Nephron progenitor cell (in vitro differentiated cells): ENCODE results near the gene TREM1.

ENCODE experiments used
- DNase-seq: peaks from one replicate; pipeline ENCODE4 v3.0.0; 2021
- H3K27ac Mint-ChIP-seq: 2 replicates; pipeline ENCODE4 v1.8.0; 2021; ENCODE audit warnings: mild to moderate bottlenecking, moderate library complexity, mixed read lengths
- H3K27me3 Mint-ChIP-seq: 2 replicates; pipeline ENCODE4 v1.8.0; 2021; ENCODE audit warnings: mild to moderate bottlenecking, low read depth, mixed read lengths; ENCODE audit not compliant: poor library complexity
- H3K36me3 Mint-ChIP-seq: 2 replicates; pipeline ENCODE4 v1.8.0; 2021; ENCODE audit warnings: low read depth, mixed read lengths
- H3K4me1 Mint-ChIP-seq: 2 replicates; pipeline ENCODE4 v1.8.0; 2021; ENCODE audit warnings: mixed read lengths
- H3K4me3 Mint-ChIP-seq: 2 replicates; pipeline ENCODE4 v1.8.0; 2021; ENCODE audit warnings: mild to moderate bottlenecking, moderate library complexity, mixed read lengths
- H3K9me3 Mint-ChIP-seq: 2 replicates; pipeline ENCODE4 v1.8.0; 2021; ENCODE audit warnings: mild to moderate bottlenecking, moderate library complexity, mixed read lengths
- TF ChIP-seq, protein P1 (sequence below): fragments of 200-600 bp; sonication (generic); IDR thresholded peaks from 2 replicates; pipeline ENCODE4 v1.5.0; 2021; ENCODE audit warnings: antibody characterized with exemption

Gene TREM1

DNA sequence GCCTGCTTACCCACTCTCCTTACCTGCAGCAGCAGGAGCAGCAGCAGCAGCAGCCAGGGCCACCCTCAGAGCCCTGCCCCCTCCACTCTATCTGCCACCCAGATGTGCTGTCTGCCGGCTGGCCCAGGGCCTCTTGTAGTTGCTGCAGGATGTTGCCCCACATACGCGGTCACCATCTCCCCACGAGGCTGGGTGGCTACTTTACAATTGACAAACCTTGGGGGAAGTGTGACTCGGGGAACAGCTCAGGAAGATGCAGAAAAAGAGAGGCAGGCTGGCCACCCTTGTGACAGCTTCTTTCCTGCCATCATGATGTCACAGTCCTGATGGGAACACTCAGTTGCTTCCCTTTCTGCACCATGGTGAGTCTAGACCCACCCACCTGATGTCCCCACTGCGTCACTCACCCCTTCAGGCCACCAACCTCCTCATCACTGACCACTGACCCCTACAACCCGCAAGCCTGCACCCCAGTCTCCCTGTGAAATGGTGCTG lies 14.5 kb downstream of the TREM1 start:
- TF ChIP-seq, protein P1, sequence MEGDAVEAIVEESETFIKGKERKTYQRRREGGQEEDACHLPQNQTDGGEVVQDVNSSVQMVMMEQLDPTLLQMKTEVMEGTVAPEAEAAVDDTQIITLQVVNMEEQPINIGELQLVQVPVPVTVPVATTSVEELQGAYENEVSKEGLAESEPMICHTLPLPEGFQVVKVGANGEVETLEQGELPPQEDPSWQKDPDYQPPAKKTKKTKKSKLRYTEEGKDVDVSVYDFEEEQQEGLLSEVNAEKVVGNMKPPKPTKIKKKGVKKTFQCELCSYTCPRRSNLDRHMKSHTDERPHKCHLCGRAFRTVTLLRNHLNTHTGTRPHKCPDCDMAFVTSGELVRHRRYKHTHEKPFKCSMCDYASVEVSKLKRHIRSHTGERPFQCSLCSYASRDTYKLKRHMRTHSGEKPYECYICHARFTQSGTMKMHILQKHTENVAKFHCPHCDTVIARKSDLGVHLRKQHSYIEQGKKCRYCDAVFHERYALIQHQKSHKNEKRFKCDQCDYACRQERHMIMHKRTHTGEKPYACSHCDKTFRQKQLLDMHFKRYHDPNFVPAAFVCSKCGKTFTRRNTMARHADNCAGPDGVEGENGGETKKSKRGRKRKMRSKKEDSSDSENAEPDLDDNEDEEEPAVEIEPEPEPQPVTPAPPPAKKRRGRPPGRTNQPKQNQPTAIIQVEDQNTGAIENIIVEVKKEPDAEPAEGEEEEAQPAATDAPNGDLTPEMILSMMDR, result no peak
- peaks cover 32% of the 10 kb centered on the region for H3K27me3 Mint-ChIP-seq

DNA sequence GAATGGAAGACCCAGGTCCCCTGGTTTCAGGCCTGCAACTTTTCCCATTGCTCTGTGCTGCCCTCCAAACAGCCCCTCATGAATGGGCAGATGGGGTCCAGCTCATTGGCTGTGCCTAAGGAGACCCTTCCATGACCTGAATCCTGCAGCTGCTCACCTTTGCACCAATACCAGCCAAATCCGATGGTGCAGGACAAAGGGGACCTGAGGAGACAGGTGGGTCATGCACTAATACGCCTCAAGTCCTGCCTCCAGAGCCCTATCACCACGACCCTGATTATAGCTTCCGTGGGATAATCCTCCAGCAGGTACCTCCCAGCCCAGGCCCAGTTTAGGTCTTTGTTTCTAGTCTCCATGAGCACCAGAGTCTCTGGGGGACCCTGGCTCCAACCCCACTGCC lies 16.8 kb downstream of the TREM1 start:
- Mint-ChIP-seq H3K27ac (no peak overlapping the region), H3K4me3 (no peak overlapping the region), H3K27me3 (peaks cover 26% of the 10 kb centered on the region)

More for the DNA sequence above, 14.5 kb downstream of the TREM1 start:
- no peaks in the 10 kb centered on the region for H3K9me3 Mint-ChIP-seq
- H3K4me3 Mint-ChIP-seq, result no peak overlapping the region
- DNase-seq, result no peak
- no peaks in the 10 kb centered on the region for H3K36me3 Mint-ChIP-seq
- H3K27ac Mint-ChIP-seq, result no peak overlapping the region
- H3K4me1 Mint-ChIP-seq, result no peaks in the 10 kb centered on the region

DNA sequence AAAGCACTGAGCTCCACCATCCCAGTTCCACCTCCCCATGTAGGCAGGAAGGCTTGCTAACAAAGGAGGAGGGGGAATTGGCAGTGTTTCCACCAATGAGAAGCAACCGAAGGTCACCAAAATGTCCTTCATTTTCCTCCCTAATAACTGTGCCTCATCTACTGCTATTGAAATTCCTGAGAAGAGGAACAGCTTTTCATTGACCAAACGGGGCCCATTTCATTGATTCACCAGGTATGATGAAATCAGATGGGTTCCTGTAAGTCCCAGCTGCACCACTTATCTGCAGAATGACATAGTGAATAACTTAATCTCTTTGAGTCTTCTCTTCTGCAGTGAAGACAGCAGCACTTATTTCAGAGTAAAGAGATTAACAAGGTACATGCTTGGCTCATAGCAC lies 17.3 kb downstream of the TREM1 start:
- no peak overlapping the region for H3K4me3 Mint-ChIP-seq
- no peaks in the 10 kb centered on the region for H3K4me1 Mint-ChIP-seq
- no peaks in the 10 kb centered on the region for H3K36me3 Mint-ChIP-seq
- TF ChIP-seq, protein P1, result no peak
- peaks cover 26% of the 10 kb centered on the region for H3K27me3 Mint-ChIP-seq
- no peak overlapping the region for H3K27ac Mint-ChIP-seq
- H3K9me3 Mint-ChIP-seq, result no peaks in the 10 kb centered on the region
- no peak for DNase-seq

More for the DNA sequence above, 16.8 kb downstream of the TREM1 start:
- TF ChIP-seq, protein P1, result no peak
- DNase-seq, result no peak
- Mint-ChIP-seq H3K9me3 (no peaks in the 10 kb centered on the region), H3K4me1 (no peaks in the 10 kb centered on the region), H3K36me3 (no peaks in the 10 kb centered on the region)

DNA sequence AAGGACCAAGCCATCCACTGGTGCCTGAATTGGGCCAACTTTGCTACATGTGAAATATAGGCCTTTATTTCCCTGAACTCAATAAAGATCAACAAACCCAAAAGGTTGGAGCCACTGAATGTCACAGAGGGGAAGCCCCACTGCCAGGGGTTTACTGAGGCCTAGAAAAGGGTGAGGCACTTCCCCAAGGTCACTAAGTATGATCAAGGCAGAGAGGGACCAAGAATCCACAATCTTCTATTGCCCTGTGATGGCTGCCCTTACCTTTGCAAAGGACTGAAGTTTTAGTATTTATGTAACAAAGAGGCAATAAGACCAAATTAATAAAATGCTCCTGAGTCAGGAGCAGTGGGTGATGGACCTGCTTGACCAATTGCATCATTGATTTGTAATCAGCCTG lies 18.0 kb downstream of the TREM1 start:
- Mint-ChIP-seq H3K27me3 (peaks cover 26% of the 10 kb centered on the region), H3K9me3 (peaks cover 5% of the 10 kb centered on the region), H3K27ac (no peak overlapping the region), H3K4me1 (no peaks in the 10 kb centered on the region), H3K4me3 (no peak overlapping the region), H3K36me3 (no peaks in the 10 kb centered on the region)
- TF ChIP-seq, protein P1, result no peak
- DNase-seq, result no peak

DNA sequence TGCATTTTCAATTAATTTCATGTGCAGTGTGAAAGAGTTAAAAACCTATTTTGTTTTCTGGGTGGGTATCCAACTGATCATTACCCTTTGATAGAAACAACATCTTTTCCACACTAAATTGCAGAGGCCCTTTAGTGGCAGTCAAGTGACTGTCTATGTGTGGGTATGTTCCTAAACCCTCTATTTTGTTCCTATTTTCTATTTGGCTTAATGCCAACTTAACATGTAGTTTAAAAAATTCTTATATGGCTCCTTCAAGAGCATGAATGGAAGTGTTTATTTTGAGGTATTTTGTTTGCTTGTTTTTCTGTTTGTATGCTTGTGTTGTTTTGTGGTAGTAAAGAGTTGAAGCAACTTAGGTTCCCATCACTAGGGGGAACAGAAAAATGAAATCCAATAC lies 19.9 kb downstream of the TREM1 start:
- Mint-ChIP-seq H3K27ac (no peak overlapping the region), H3K4me3 (no peak overlapping the region), H3K9me3 (peaks cover 23% of the 10 kb centered on the region), H3K4me1 (no peaks in the 10 kb centered on the region), H3K36me3 (peaks cover 8% of the 10 kb centered on the region), H3K27me3 (peaks cover 23% of the 10 kb centered on the region)
- TF ChIP-seq, protein P1, result no peak
- DNase-seq, result no peak

DNA sequence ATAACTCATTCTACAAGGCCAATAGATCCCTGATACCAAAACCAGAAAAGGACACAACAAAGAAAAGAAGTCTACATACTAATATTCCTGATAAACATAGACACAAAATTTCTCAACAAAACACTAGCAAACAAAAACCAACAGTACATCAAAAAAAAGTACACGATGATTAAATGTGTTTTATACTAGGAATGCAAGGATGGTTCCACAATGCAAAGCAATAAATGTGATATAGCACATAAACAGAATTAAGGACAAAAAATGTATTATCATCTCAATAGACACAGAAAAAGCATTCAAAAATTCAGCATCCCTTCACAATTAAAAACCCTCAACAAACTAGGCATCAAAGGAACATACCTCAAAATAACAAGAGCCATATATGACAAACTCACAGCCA lies 23.2 kb downstream of the TREM1 start:
- Mint-ChIP-seq H3K9me3 (peaks cover 56% of the 10 kb centered on the region), H3K27me3 (peaks cover 28% of the 10 kb centered on the region), H3K4me1 (peaks cover 10% of the 10 kb centered on the region), H3K36me3 (peaks cover 14% of the 10 kb centered on the region), H3K4me3 (no peak overlapping the region), H3K27ac (no peak overlapping the region)
- no peak for DNase-seq
- TF ChIP-seq, protein P1, result no peak
